IPS DF 4.7 (cell line): Measurements from ENCODE around the gene PCDHGA9.
"Not testable (repeated sequence)": the region's sequence is repeated elsewhere in the genome, so short reads cannot be mapped to it uniquely, and the experiment has no call there.

Experiments
- DNase-seq: peaks from one replicate; pipeline ENCODE4 v3.0.0-alpha.2; 2013; ENCODE audit warnings: low spot score; ENCODE audit errors: extremely low read depth

PCDHGA9 gene

DNA sequence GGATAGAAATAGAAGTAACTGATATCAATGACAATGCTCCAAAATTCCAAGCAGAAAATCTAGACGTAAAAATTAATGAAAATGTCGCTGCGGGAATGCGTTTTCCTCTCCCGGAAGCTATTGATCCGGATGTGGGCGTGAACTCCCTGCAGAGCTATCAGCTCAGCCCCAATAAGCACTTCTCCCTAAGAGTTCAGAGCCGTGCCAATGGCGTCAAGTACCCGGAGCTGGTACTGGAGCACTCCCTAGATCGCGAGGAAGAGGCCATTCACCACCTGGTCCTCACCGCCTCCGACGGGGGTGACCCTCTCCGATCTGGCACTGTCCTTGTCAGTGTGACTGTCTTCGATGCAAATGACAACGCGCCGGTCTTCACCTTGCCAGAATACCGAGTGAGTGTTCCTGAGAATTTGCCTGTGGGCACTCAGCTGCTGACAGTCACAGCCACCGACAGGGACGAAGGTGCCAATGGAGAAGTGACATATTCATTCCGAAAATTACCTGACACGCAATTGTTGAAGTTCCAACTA, 11.0 kb downstream of the PCDHGA9 start:
- no peak for DNase-seq

DNA sequence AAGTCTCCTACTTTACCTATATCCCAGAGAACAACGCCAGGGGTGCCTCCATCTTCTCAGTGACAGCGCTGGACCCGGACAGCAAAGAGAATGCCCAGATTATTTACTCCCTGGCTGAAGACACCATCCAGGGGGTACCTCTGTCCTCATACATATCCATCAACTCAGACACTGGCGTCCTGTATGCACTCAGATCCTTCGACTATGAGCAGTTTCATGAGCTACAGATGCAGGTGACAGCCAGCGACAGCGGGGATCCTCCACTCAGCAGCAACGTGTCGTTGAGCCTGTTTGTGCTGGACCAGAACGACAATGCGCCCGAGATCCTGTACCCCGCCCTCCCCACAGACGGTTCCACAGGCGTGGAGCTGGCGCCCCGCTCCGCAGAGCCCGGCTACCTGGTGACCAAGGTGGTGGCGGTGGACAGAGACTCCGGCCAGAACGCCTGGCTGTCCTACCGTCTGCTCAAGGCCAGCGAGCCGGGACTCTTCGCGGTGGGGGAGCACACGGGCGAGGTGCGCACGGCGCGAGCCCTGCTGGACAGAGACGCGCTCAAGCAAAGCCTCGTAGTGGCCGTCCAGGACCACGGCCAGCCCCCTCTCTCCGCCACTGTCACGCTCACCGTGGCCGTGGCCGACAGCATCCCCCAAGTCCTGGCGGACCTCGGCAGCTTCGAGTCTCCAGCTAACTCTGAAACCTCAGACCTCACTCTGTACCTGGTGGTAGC, 12.1 kb downstream of the PCDHGA9 start:
- DNase-seq: not testable (repeated sequence)

DNA sequence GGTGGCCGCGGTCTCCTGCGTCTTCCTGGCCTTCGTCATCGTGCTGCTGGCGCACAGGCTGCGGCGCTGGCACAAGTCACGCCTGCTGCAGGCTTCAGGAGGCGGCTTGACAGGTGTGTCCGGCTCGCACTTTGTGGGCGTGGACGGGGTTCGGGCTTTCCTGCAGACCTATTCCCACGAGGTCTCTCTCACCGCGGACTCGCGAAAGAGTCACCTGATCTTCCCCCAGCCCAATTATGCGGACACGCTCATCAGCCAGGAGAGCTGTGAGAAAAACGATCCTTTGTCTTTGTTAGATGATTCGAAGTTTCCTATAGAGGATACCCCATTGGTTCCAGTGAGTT, 12.7 kb downstream of the PCDHGA9 start:
- not testable (repeated sequence) for DNase-seq

DNA sequence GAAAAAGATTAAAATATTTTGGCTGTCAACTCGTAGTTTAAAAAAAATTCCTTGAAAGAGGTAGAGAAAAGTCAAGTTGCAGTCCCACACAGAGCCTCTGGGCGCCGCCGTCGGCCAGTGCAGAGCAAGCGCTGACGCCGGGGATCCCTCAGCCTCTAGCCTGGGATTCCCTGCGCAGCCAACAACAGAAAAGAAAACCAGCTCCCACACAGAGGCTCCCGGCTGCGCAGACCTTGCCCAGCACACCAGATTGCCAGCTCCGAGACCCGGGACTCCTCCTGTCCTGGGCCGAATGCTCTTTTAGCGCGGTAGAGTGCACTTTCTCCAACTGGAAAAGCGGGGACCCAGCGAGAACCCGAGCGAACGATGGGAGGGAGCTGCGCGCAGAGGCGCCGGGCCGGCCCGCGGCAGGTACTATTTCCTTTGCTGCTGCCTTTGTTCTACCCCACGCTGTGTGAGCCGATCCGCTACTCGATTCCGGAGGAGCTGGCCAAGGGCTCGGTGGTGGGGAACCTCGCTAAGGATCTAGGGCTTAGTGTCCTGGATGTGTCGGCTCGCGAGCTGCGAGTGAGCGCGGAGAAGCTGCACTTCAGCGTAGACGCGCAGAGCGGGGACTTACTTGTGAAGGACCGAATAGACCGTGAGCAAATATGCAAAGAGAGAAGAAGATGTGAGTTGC, 15.1 kb downstream of the PCDHGA9 start, which contains the start of gene PCDHGB7:
PCDHGB7 (plus strand) TSS at position 184 of the 679 bp plus-strand sequence; CDS start at position 367, 183 bp downstream.
- DNase-seq: not testable (repeated sequence)

DNA sequence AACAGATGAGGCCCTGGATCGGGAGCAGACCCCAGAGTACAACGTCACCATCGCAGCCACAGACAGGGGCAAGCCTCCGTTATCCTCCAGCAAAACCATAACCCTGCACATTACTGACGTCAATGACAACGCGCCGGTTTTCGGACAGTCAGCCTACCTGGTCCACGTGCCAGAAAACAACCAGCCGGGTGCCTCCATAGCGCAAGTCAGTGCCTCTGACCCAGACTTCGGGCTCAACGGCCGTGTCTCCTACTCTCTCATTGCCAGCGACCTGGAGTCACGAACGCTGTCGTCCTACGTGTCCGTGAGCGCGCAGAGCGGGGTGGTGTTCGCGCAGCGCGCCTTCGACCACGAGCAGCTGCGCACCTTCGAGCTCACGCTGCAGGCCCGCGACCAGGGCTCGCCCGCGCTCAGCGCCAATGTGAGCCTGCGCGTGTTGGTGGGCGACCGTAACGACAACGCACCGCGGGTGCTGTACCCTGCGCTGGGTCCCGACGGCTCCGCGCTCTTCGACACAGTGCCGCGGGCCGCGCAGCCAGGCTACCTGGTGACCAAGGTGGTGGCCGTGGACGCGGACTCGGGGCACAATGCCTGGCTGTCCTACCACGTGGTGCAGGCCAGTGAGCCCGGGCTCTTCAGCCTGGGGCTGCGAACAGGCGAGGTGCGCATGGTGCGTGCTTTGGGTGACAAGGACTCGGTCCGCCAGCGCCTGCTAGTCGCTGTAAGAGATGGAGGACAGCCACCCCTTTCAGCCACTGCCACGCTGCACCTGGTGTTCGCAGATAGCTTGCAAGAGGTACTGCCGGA, 16.7 kb downstream of the PCDHGA9 start:
- no peak for DNase-seq

DNA sequence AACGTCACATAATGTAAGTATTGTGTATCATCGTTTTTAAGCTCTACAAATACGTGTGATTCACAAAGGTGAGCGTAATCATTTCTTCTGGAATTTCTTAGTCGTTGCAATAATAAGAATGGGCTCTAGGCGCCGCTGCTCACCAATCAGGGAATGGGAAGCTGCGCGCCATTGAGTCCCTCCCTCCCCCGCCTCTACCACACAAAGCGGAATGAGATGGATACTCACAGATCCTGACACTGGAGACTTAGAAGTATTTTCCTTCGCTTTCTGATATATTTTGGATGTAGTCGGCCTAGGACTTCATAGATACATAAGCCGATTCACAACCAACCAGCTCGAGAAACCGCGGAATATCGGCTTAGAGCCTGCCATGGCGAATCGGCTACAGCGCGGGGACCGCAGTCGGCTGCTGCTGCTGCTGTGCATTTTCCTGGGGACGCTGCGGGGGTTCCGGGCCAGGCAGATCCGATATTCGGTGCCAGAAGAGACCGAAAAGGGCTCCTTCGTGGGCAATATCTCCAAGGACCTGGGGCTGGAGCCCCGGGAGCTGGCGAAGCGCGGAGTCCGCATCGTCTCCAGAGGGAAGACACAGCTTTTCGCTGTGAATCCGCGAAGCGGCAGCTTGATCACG, 18.4 kb downstream of the PCDHGA9 start, which contains the start of gene PCDHGA11:
PCDHGA11 (plus strand) TSS at position 197 of the 634 bp plus-strand sequence; CDS start at position 374, 177 bp downstream.
- DNase-seq: no peak

DNA sequence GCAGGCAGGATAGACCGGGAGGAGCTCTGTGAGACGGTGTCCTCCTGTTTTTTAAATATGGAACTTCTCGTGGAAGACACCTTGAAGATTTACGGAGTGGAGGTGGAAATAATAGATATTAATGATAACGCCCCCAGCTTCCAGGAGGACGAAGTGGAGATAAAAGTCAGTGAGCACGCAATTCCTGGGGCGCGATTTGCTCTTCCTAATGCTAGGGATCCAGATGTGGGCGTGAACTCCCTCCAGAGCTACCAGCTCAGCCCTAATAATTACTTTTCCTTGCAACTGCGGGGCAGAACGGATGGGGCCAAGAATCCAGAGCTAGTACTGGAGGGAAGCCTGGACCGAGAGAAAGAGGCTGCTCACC, 18.9 kb downstream of the PCDHGA9 start:
- DNase-seq: no peak

DNA sequence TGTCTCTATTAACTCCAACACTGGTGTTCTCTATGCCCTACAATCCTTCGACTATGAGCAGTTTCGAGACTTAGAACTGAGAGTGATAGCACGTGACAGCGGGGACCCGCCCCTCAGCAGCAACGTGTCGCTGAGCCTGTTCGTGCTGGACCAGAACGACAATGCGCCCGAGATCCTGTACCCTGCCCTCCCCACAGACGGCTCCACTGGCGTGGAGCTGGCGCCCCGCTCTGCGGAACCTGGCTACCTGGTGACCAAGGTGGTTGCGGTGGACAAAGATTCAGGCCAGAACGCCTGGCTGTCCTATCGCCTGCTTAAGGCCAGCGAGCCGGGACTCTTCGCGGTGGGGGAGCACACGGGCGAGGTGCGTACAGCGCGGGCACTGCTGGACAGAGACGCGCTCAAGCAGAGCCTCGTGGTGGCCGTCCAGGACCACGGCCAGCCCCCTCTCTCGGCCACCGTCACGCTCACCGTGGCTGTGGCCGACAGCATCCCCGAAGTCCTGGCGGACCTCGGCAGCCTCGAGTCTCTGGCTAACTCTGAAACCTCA, 20.2 kb downstream of the PCDHGA9 start:
- no peak for DNase-seq

DNA sequence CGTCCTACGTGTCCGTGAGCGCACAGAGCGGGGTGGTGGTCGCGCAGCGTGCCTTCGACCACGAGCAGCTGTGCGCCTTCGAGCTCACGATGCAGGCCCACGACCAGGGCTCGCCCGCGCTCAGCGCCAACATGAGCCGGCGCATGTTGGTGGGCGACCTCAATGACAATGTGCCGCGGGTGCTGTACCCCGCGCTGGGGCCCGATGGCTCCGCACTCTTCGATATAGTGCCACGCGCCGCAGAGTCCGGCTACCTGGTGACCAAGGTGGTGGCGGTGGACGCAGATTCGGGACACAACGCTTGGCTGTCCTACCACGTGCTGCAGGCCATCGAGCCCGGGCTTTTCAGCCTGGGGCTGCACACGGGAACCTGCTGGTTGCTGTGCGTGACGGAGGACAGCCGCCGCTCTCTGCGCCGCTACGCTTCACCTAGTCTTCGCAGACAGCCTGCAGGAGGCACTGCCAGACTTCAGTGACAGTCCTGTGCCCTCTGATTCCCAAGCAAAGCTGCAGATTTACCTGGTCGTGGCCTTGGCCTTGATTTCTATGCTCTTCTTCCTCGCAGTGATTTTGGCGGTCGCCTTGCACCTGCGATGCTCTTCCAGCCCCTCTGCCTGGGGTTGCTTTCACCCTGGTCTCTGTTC, 25.3 kb downstream of the PCDHGA9 start:
- no peak for DNase-seq

DNA sequence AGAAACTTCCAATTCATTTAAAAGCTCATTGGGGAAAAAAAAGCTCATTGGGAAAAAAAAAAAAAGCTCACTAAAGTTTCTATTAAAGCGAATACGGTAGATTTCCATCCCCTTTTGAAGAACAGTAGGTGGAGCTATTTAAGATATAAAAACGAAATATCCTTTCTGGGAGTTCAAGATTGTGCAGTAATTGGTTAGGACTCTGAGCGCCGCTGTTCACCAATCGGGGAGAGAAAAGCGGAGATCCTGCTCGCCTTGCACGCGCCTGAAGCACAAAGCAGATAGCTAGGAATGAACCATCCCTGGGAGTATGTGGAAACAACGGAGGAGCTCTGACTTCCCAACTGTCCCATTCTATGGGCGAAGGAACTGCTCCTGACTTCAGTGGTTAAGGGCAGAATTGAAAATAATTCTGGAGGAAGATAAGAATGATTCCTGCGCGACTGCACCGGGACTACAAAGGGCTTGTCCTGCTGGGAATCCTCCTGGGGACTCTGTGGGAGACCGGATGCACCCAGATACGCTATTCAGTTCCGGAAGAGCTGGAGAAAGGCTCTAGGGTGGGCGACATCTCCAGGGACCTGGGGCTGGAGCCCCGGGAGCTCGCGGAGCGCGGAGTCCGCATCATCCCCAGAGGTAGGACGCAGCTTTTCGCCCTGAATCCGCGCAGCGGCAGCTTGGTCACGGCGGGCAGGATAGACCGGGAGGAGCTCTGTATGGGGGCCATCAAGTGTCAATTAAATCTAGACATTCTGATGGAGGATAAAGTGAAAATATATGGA, 27.9 kb downstream of the PCDHGA9 start, which contains the start of gene PCDHGA12:
PCDHGA12 (plus strand) TSS at position 176 of the 782 bp plus-strand sequence; CDS start at position 429, 253 bp downstream.
- no peak for DNase-seq

DNA sequence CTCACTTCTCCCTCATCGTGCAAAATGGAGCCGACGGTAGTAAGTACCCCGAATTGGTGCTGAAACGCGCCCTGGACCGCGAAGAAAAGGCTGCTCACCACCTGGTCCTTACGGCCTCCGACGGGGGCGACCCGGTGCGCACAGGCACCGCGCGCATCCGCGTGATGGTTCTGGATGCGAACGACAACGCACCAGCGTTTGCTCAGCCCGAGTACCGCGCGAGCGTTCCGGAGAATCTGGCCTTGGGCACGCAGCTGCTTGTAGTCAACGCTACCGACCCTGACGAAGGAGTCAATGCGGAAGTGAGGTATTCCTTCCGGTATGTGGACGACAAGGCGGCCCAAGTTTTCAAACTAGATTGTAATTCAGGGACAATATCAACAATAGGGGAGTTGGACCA, 28.7 kb downstream of the PCDHGA9 start:
- no peak for DNase-seq

DNA sequence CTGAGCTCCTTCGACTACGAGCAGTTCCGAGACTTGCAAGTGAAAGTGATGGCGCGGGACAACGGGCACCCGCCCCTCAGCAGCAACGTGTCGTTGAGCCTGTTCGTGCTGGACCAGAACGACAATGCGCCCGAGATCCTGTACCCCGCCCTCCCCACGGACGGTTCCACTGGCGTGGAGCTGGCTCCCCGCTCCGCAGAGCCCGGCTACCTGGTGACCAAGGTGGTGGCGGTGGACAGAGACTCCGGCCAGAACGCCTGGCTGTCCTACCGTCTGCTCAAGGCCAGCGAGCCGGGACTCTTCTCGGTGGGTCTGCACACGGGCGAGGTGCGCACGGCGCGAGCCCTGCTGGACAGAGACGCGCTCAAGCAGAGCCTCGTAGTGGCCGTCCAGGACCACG, 29.7 kb downstream of the PCDHGA9 start:
- not testable (repeated sequence) for DNase-seq

DNA sequence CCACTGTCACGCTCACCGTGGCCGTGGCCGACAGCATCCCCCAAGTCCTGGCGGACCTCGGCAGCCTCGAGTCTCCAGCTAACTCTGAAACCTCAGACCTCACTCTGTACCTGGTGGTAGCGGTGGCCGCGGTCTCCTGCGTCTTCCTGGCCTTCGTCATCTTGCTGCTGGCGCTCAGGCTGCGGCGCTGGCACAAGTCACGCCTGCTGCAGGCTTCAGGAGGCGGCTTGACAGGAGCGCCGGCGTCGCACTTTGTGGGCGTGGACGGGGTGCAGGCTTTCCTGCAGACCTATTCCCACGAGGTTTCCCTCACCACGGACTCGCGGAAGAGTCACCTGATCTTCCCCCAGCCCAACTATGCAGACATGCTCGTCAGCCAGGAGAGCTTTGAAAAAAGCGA, 30.1 kb downstream of the PCDHGA9 start:
- DNase-seq: not testable (repeated sequence)

DNA sequence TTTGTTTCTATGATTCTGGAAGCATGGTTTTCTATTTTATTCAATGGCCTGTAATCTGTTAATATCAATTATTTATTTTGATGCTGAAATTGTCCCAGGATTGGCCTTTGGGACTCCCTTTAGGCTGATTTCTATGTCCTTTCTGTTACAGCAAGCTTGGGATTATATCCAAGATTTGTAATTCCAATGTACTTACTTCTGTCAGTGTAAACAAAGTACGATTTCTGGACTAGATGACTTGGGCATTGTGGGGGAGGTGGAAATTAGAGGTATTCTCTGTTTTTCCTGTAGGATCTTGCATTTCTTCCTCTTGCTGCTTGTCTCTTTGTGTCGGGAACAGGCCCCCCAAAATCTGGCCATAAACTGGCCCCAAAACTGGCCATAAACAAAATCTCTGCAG, 31.4 kb downstream of the PCDHGA9 start:
- no peak for DNase-seq

DNA sequence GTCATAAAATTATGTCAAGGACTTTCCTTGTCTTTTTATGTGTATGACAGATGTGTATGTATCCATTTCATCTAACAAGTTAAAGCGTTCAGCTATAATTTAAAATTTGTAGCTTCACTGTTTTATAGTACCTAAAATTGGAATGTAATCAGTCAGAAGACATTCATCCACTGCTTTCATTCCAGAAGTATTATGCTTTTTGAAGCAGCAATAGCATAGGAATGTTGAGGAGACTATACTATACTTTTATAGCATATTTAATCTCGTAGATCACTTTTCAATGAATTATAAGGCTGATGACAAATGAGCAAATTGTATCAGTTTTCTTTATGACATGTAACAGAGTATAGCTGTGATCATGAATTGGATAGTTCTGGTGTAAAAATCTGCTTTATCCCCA, 34.6 kb downstream of the PCDHGA9 start:
- no peak for DNase-seq

DNA sequence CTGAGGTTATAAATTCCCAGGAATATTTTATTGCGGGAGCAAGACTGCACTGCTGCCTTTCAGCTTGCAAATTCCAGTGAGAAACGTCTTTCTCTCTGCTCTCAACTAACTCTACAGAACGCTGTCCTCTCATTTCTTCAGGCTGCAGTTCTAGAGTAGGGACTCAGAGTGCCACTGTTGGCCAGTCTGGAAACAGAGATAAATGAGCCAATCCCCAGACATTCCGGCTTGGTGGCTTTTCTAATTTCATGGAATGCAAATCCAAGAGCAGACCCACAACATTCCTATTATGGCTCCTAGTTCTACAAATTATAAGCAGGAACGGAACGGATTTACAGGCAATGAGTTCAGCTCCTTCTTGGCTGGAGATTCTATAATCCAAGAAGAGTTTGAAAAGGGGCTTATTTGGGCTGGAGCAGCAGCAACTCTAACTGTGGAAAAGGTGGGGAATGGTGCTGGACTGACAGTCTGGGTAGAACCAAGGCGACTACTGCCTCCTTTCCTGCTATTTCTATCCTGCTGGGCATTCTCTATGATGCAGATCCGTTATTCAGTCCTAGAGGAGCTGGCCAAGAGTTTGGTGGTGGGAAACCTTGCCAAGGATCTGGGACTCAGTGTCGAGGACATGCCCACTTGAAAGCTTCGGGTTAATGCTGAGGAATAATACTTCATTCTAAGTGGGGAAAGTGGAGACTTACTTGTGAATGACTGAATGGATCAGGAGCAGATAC, 37.0 kb downstream of the PCDHGA9 start:
- DNase-seq: no peak

DNA sequence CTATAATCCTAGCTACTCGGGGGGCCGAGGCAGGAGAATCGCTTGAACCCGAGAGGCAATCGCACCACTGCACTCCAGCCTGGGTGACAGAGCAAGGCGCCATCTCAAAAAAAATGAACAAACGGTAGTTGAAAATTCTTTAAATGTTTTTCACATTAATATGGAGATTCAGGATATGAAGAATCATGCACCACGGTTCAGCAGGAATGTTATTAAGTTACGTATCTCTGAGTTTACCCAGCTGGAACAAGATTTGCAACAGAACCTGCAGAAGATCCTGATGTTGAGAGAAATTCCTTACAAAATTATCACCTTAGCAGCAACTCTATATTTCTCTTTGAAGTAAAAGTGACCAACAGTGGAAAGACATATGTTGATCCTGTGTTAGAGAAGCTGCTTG, 37.8 kb downstream of the PCDHGA9 start:
- no peak for DNase-seq

DNA sequence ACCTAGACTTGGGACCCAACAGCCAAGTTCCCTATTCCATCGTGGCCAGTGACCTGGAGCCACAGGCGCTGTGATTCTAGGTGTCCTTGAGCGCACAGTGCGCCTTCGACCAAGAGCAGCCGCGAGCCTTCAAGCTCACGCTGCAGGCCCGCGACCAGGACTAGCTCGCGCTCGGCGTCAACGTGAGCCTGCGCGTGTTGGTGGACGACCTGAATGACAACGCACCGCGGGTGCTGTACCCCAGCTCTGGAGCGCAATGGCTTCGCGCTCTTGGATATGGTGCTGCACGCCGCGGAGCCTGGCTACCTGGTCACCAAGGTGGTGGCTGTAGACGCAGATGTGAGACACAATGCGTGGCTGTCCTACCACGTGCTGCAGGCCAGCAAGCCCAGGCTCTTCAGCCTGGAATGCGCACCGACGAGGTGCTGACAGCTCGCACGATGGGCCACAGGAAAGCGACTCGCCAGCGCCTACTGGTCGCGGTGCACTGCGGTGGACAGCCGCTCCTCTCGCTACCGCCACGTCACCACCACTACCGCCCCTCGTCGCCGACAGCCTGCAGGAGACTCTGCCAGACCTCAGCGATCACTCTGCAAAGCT, 39.1 kb downstream of the PCDHGA9 start:
- no peak for DNase-seq
